ENCODE measurements around the gene LRMDA. TPM values are rescaled to one million over a fixed set of nuclear protein-coding genes. Genes with fewer than 3 reads are reported as not detected.
A peak's percentile ranks its signal among the peaks of the same experiment; 100 is the strongest.

LRMDA gene
- total RNA-seq, 2 experiments from 2014 or later, result not detected

GRCh38 chr10:75404815-75405597 is 26.4 kb upstream of the LRMDA start:
- Mint-ChIP-seq H3K27ac (no peak overlapping the region), H3K36me3 (ENCODE audit: low read depth) (no peaks in the 10 kb centered on the region), H3K4me1 (ENCODE audit: low read depth) (peaks cover 51% of the 10 kb centered on the region), H3K27me3 (peaks cover 76% of the 10 kb centered on the region), H3K9me3 (no peaks in the 10 kb centered on the region), H3K4me3 (peak overlapping the region; percentile 30)
- Histone ChIP-seq H3K4me3 (ENCODE audit: low read length) (no peak overlapping the region), H3K27ac (ENCODE audit: low read depth in 1 of 2, low read length in 2 of 2) (no peak overlapping the region), H3K9me3 (ENCODE audit: control insufficient read depth in 1 of 2, insufficient read depth in 1 of 2, low read length in 2 of 2) (peaks cover 0 to 46% of the 10 kb centered on the region in 2 experiments), H3K27me3 (ENCODE audit: control insufficient read depth in 1 of 2, insufficient read depth in 2 of 2, low read length in 2 of 2) (peaks cover 79 to 94% of the 10 kb centered on the region in 2 experiments), H3K4me1 (ENCODE audit: insufficient read depth, low read length) (peaks cover 68% of the 10 kb centered on the region), H3K36me3 (ENCODE audit: insufficient read depth, low read length) (no peaks in the 10 kb centered on the region)
- DNase-seq (no peak), ATAC-seq (ENCODE audit: poor library complexity) (no peak)
- CTCF ChIA-PET, result no interaction called here
- POLR2A ChIA-PET, result no interaction called here
- intact Hi-C loops (cut with DNase I, micrococcal nuclease), result loop anchor here (5.0 to 10.0 kb wide), 5 partner anchors 682 to 1710 kb away; no protein-coding TSS in a partner anchor
- TF ChIP-seq CTCF (IDR thresholded peaks at IDR 0.05), result no peak

GRCh38 chr10:75405598-75406461 is 25.6 kb upstream of the LRMDA start:
- no peak for DNase-seq
- ChIA-PET POLR2A (no interaction called here), CTCF (no interaction called here)
- H3K27ac Mint-ChIP-seq, result no peak overlapping the region
- Histone ChIP-seq H3K4me1 (ENCODE audit: insufficient read depth, low read length) (peaks cover 59% of the 10 kb centered on the region), H3K27ac (ENCODE audit: low read depth in 1 of 2, low read length in 2 of 2) (no peak overlapping the region), H3K27me3 (ENCODE audit: control insufficient read depth in 1 of 2, insufficient read depth in 2 of 2, low read length in 2 of 2) (peaks cover 80 to 94% of the 10 kb centered on the region in 2 experiments), H3K4me3 (ENCODE audit: low read length) (no peak overlapping the region), H3K36me3 (ENCODE audit: insufficient read depth, low read length) (no peaks in the 10 kb centered on the region), H3K9me3 (ENCODE audit: control insufficient read depth in 1 of 2, insufficient read depth in 1 of 2, low read length in 2 of 2) (peaks cover 0 to 46% of the 10 kb centered on the region in 2 experiments)
- ATAC-seq (ENCODE audit: poor library complexity), result no peak
- peak overlapping the region; percentile 53 for H3K4me3 Mint-ChIP-seq
- intact Hi-C loops (cut with DNase I, micrococcal nuclease), result loop anchor here (10.0 kb wide), 2 partner anchors 1579 to 1709 kb away; no protein-coding TSS in a partner anchor
- peaks cover 77% of the 10 kb centered on the region for H3K27me3 Mint-ChIP-seq
- peaks cover 48% of the 10 kb centered on the region for H3K4me1 Mint-ChIP-seq (ENCODE audit: low read depth)
- TF ChIP-seq CTCF (IDR thresholded peaks at IDR 0.05), result no peak
- no peaks in the 10 kb centered on the region for H3K9me3 Mint-ChIP-seq
- no peaks in the 10 kb centered on the region for H3K36me3 Mint-ChIP-seq (ENCODE audit: low read depth)

GRCh38 chr10:75406462-75407223 is 24.8 kb upstream of the LRMDA start:
- ChIA-PET POLR2A (no interaction called here), CTCF (no interaction called here)
- Mint-ChIP-seq H3K27me3 (peaks cover 85% of the 10 kb centered on the region), H3K9me3 (no peaks in the 10 kb centered on the region), H3K36me3 (ENCODE audit: low read depth) (no peaks in the 10 kb centered on the region), H3K4me1 (ENCODE audit: low read depth) (peaks cover 48% of the 10 kb centered on the region), H3K4me3 (peak overlapping the region; percentile 51), H3K27ac (no peak overlapping the region)
- DNase-seq (no peak), ATAC-seq (ENCODE audit: poor library complexity) (no peak)
- TF ChIP-seq CTCF (IDR thresholded peaks at IDR 0.05), result no peak
- peaks cover 0 to 46% of the 10 kb centered on the region in 2 experiments for H3K9me3 ChIP-seq (ENCODE audit: control insufficient read depth in 1 of 2, insufficient read depth in 1 of 2, low read length in 2 of 2)
- H3K27me3 ChIP-seq (ENCODE audit: control insufficient read depth in 1 of 2, insufficient read depth in 2 of 2, low read length in 2 of 2), result peaks cover 78 to 98% of the 10 kb centered on the region in 2 experiments
- no peak overlapping the region for H3K4me3 ChIP-seq (ENCODE audit: low read length)
- intact Hi-C loops (cut with DNase I, micrococcal nuclease), result loop anchor here (10.0 kb wide), 2 partner anchors 1578 to 1708 kb away; no protein-coding TSS in a partner anchor
- no peak overlapping the region for H3K27ac ChIP-seq (ENCODE audit: low read depth in 1 of 2, low read length in 2 of 2)
- H3K36me3 ChIP-seq (ENCODE audit: insufficient read depth, low read length), result no peaks in the 10 kb centered on the region
- peaks cover 55% of the 10 kb centered on the region for H3K4me1 ChIP-seq (ENCODE audit: insufficient read depth, low read length)
